H9 (cell line): ENCODE data around the gene HOXC13. TPM values are rescaled to one million over a fixed set of nuclear protein-coding genes. Genes with fewer than 3 reads are reported as not detected.

Source experiments
- DNase-seq: peaks from one replicate; pipeline ENCODE4 v3.0.0-alpha.2; 2017
- H2AFZ ChIP-seq: one replicate; pipeline ENCODE4 v1.6.1; 2013; ENCODE audit warnings: mild to moderate bottlenecking, low read length, control low read depth, moderate library complexity
- H2AK5ac ChIP-seq: 2 replicates; pipeline ENCODE4 v1.6.1; 2013; ENCODE audit warnings: low read length, control low read depth, mixed read lengths; ENCODE audit not compliant: insufficient read length
- H2BK120ac ChIP-seq: one replicate; pipeline ENCODE4 v1.6.1; 2013; ENCODE audit warnings: low read depth, mild to moderate bottlenecking, low read length, control low read depth, inconsistent platforms; ENCODE audit not compliant: poor library complexity, severe bottlenecking
- H2BK12ac ChIP-seq: 2 replicates; pipeline ENCODE4 v1.6.1; 2013; ENCODE audit warnings: low read length, control low read depth, mixed read lengths, low read depth; ENCODE audit not compliant: insufficient read length
- H2BK15ac ChIP-seq: 2 replicates; pipeline ENCODE4 v1.6.1; 2013; ENCODE audit warnings: low read depth, low read length, control low read depth
- H2BK20ac ChIP-seq: one replicate; pipeline ENCODE4 v1.6.1; 2013; ENCODE audit warnings: low read depth, mild to moderate bottlenecking, low read length, control low read depth, inconsistent platforms; ENCODE audit not compliant: poor library complexity, severe bottlenecking
- H2BK5ac ChIP-seq: 2 replicates; pipeline ENCODE4 v1.6.1; 2013; ENCODE audit warnings: low read length, control low read depth, mixed read lengths; ENCODE audit not compliant: insufficient read length
- H3K14ac ChIP-seq: 2 replicates; pipeline ENCODE4 v1.6.1; 2013; ENCODE audit warnings: low read length, control low read depth; ENCODE audit not compliant: insufficient read depth
- H3K18ac ChIP-seq: 2 replicates; pipeline ENCODE4 v1.6.1; 2013; ENCODE audit warnings: low read depth, mild to moderate bottlenecking, mixed read lengths, low read length, control low read depth; ENCODE audit not compliant: insufficient read length
- H3K23ac ChIP-seq: 2 replicates; pipeline ENCODE4 v1.6.1; 2013; ENCODE audit warnings: low read length, control low read depth, mixed read lengths, low read depth; ENCODE audit not compliant: insufficient read length
- H3K23me2 ChIP-seq: 2 replicates; pipeline ENCODE4 v1.6.1; 2013; ENCODE audit warnings: low read depth, mild to moderate bottlenecking, mixed read lengths, low read length, control low read depth; ENCODE audit not compliant: insufficient read length, poor library complexity, severe bottlenecking
- H3K27ac ChIP-seq: 2 replicates; pipeline ENCODE4 v1.5.1; 2013; ENCODE audit warnings: low read length, control low read depth, mixed read lengths, low read depth; ENCODE audit not compliant: insufficient read length
- H3K27me3 ChIP-seq: 2 replicates; pipeline ENCODE4 v1.6.1; 2013; ENCODE audit warnings: low read length, control low read depth, inconsistent platforms; ENCODE audit not compliant: insufficient read depth
- H3K4ac ChIP-seq: 2 replicates; pipeline ENCODE4 v1.6.1; 2013; ENCODE audit warnings: low read depth, mild to moderate bottlenecking, control low read depth, inconsistent platforms, low read length, moderate library complexity
- H3K4me1 ChIP-seq: 2 replicates; pipeline ENCODE4 v1.6.1; 2013; ENCODE audit warnings: low read length, control low read depth, inconsistent platforms; ENCODE audit not compliant: insufficient read depth
- H3K4me2 ChIP-seq: 2 replicates; pipeline ENCODE4 v1.6.1; 2013; ENCODE audit warnings: low read length, control low read depth, mixed read lengths; ENCODE audit not compliant: insufficient read length, insufficient read depth
- H3K56ac ChIP-seq: 2 replicates; pipeline ENCODE4 v1.6.1; 2013; ENCODE audit warnings: low read depth, mild to moderate bottlenecking, mixed read lengths, low read length, control low read depth; ENCODE audit not compliant: insufficient read length
- H3K79me1 ChIP-seq: 2 replicates; pipeline ENCODE4 v1.6.1; 2013; ENCODE audit warnings: low read depth, mild to moderate bottlenecking, moderate library complexity, low read length, control low read depth, inconsistent platforms; ENCODE audit not compliant: insufficient read depth, poor library complexity, severe bottlenecking
- H3K79me2 ChIP-seq: 2 replicates; pipeline ENCODE4 v1.6.1; 2013; ENCODE audit warnings: low read length, control low read depth, inconsistent platforms; ENCODE audit not compliant: insufficient read depth
- H3K9ac ChIP-seq: 2 replicates; pipeline ENCODE4 v1.6.1; 2013; ENCODE audit warnings: low read length, control low read depth, mixed read lengths; ENCODE audit not compliant: insufficient read length; ENCODE audit errors: extremely low read depth
- H3K9me3 ChIP-seq: one replicate; pipeline ENCODE4 v1.6.1; 2013; ENCODE audit warnings: low read depth, low read length, inconsistent platforms; ENCODE audit not compliant: control insufficient read depth
- H3T11ph ChIP-seq: one replicate; pipeline ENCODE4 v1.6.1; 2013; ENCODE audit warnings: mild to moderate bottlenecking, low read length, control low read depth, inconsistent platforms
- H4K20me1 ChIP-seq: one replicate; pipeline ENCODE4 v1.6.1; 2013; ENCODE audit not compliant: control insufficient read depth, insufficient read length, insufficient read depth
- H4K5ac ChIP-seq: 2 replicates; pipeline ENCODE4 v1.6.1; 2013; ENCODE audit warnings: low read depth, mild to moderate bottlenecking, mixed read lengths, low read length, control low read depth; ENCODE audit not compliant: insufficient read length
- H4K8ac ChIP-seq: replicated peaks from 2 replicates; pipeline ENCODE4 v1.6.1; 2013; ENCODE audit warnings: low read length, control low read depth, mixed read lengths, low read depth; ENCODE audit not compliant: insufficient read length
- H4K91ac ChIP-seq: 2 replicates; pipeline ENCODE4 v1.6.1; 2013; ENCODE audit warnings: low read depth, mild to moderate bottlenecking, moderate library complexity, mixed read lengths, low read length, control low read depth; ENCODE audit not compliant: insufficient read length
- H3K27ac Mint-ChIP-seq, 3 experiments: 2 replicates in 2 of 3; 3 replicates in 1 of 3; pipeline ENCODE4 v1.8.0; 2020 to 2021; ENCODE audit warnings: mixed read lengths in 3 of 3, mild to moderate bottlenecking in 1 of 3, moderate library complexity in 1 of 3
- H3K27me3 Mint-ChIP-seq: 2 replicates; pipeline ENCODE4 v1.8.0; 2021; ENCODE audit warnings: low read depth, mild to moderate bottlenecking, moderate library complexity, mixed read lengths
- H3K36me3 Mint-ChIP-seq, 3 experiments: 2 replicates in 2 of 3; 3 replicates in 1 of 3; pipeline ENCODE4 v1.8.0; 2020 to 2021; ENCODE audit warnings: low read depth in 3 of 3, mixed read lengths in 3 of 3; ENCODE audit not compliant: insufficient read depth in 1 of 3
- H3K4me1 Mint-ChIP-seq, 2 experiments: 2 replicates each; pipeline ENCODE4 v1.8.0; 2020; ENCODE audit warnings: mixed read lengths in 2 of 2
- H3K4me3 Mint-ChIP-seq, 2 experiments: 2 replicates in 1 of 2; 3 replicates in 1 of 2; pipeline ENCODE4 v1.8.0; 2020 to 2021; ENCODE audit warnings: mild to moderate bottlenecking in 2 of 2, mixed read lengths in 2 of 2, moderate library complexity in 1 of 2
- H3K9me3 Mint-ChIP-seq, 2 experiments: 2 replicates in 1 of 2; 3 replicates in 1 of 2; pipeline ENCODE4 v1.8.0; 2020; ENCODE audit warnings: mild to moderate bottlenecking in 2 of 2, mixed read lengths in 2 of 2, moderate library complexity in 1 of 2
- CTCF ChIP-seq: fragments of 200-600 bp; sonication (generic); conservative IDR thresholded peaks from 3 replicates; pipeline ENCODE4 v1.8.0; 2021; ENCODE audit warnings: antibody characterized with exemption, mild to moderate bottlenecking
- WGBS: extraction: QIAGEN DNeasy Blood & Tissue Kit; methylation state at CpG from one replicate; pipeline ENCODE4 v1.1.7; 2013; ENCODE audit warnings: missing lambda C conversion rate, low lambda C conversion rate, mixed read lengths; ENCODE audit not compliant: insufficient read length; ENCODE audit errors: extremely low coverage; 5-methylcytosine and 5-hydroxymethylcytosine counted together
- total RNA-seq: library from RNA; stranded (reverse); gene quantifications from 2 replicates; pipeline ENCODE4 v1.2.1, GENCODE V29; 2021

HOXC13 gene
- total RNA-seq, 1 experiment from 2014 or later, result not detected

GRCh38 chr12:53966385-53967133 lies 27.9 kb downstream of the HOXC13 start:
- H3K18ac ChIP-seq, result no peak overlapping the region
- DNase-seq, result no peak
- peaks cover 95% of the 10 kb centered on the region for H3K27me3 ChIP-seq
- no peak overlapping the region for H2BK20ac ChIP-seq
- H3T11ph ChIP-seq, result no peak overlapping the region
- H3K14ac ChIP-seq, result no peak overlapping the region
- H4K20me1 ChIP-seq, result no peaks in the 10 kb centered on the region
- H3K79me1 ChIP-seq, result no peaks in the 10 kb centered on the region
- H3K4me1 ChIP-seq, result no peaks in the 10 kb centered on the region
- WGBS, result no CpG with 5 or more reads among the region's 36 CpGs
- H3K4ac ChIP-seq, result no peak overlapping the region
- no peaks in the 10 kb centered on the region for H3K79me2 ChIP-seq
- H3K23ac ChIP-seq, result no peak overlapping the region
- H2BK5ac ChIP-seq, result no peak overlapping the region
- H2BK120ac ChIP-seq, result no peak overlapping the region
- no peak overlapping the region for H3K27ac ChIP-seq
- TF ChIP-seq CTCF, result no peak
- no peak overlapping the region for H4K8ac ChIP-seq
- no peak overlapping the region for H2BK12ac ChIP-seq
- no peak overlapping the region for H2AK5ac ChIP-seq
- Mint-ChIP-seq H3K36me3 (peaks cover 0 to 1% (median 0%) of the 10 kb centered on the region in 3 experiments; a peak in 1 of 7 replicates), H3K4me3 (peak overlapping the region in 1 of 2 experiments; percentile 59; a peak in 1 of 5 replicates), H3K27ac (no peak overlapping the region), H3K9me3 (peaks cover 2 to 16% of the 10 kb centered on the region in 2 experiments; a peak in 2 of 5 replicates), H3K27me3 (peaks cover 100% of the 10 kb centered on the region), H3K4me1 (peaks cover 8 to 12% of the 10 kb centered on the region in 2 experiments; a peak in 3 of 4 replicates)
- no peak overlapping the region for H2BK15ac ChIP-seq
- H3K23me2 ChIP-seq, result no peaks in the 10 kb centered on the region
- H3K9ac ChIP-seq, result no peak overlapping the region
- no peaks in the 10 kb centered on the region for H3K9me3 ChIP-seq
- H3K56ac ChIP-seq, result no peak overlapping the region
- no peak overlapping the region for H2AFZ ChIP-seq
- no peak overlapping the region for H4K91ac ChIP-seq
- no peak overlapping the region for H4K5ac ChIP-seq
- peak overlapping the region; percentile 0 for H3K4me2 ChIP-seq
